Testis (tissue), 3 donors: ENCODE data around the gene IL36RN. TPM values are rescaled to one million over a fixed set of nuclear protein-coding genes. Genes with fewer than 3 reads are reported as not detected.
A peak's percentile ranks its signal among the peaks of the same experiment; 100 is the strongest.

ENCODE experiments used
- DNase-seq: peaks from one replicate; pipeline ENCODE4 v3.0.0-alpha.2; 2019
- H3K27ac ChIP-seq, 2 donors: fragments of 200-600 bp; sonication (generic); one replicate each; pipeline ENCODE4 v1.5.1; 2019
- H3K27me3 ChIP-seq: fragments of 200-600 bp; sonication (generic); one replicate; pipeline ENCODE4 v1.5.1; 2019
- H3K36me3 ChIP-seq: fragments of 200-600 bp; sonication (generic); one replicate; pipeline ENCODE4 v1.5.1; 2017; ENCODE audit warnings: low read depth; ENCODE audit errors: missing control alignments
- H3K4me1 ChIP-seq: fragments of 200-600 bp; sonication (generic); one replicate; pipeline ENCODE4 v1.5.1; 2019
- H3K4me3 ChIP-seq, 2 donors: fragments of 200-600 bp; sonication (generic); one replicate each; pipeline ENCODE4 v1.5.1; 2017 to 2019
- H3K9me3 ChIP-seq: fragments of 200-600 bp; sonication (generic); one replicate; pipeline ENCODE4 v1.5.1; 2017
- POLR2A ChIP-seq: fragments of 450-650 bp; IDR thresholded peaks from one replicate; pipeline ENCODE4 v1.6.1; 2017; ENCODE audit warnings: antibody characterized with exemption, mild to moderate bottlenecking, moderate library complexity
- WGBS, 2 donors: methylation state at CpG; one replicate each; pipeline ENCODE4 v1.1.5; 2018; 5-methylcytosine and 5-hydroxymethylcytosine counted together
- intact Hi-C: fragments of 100-400 bp; cut with DNase I; formaldehyde crosslinking; loops from one replicate; pipeline ENCODE4 v1.15.1; 2023; ENCODE audit warnings: low total_unique reads
- polyA plus RNA-seq: library from polyadenylated mRNA; stranded (reverse); fragments of 350-450 nt; fragmentation: Illumina TruSeq; extraction: RNeasy Lipid Tissue Mini Kit (QIAGEN cat#74804); gene quantifications from one replicate; pipeline ENCODE4 v1.2.3, GENCODE V29; 2014; ENCODE audit warnings: low read depth, low replicate concordance; ENCODE audit not compliant: insufficient read depth
- total RNA-seq, 2 donors: library from RNA; depleted of rRNA; stranded (reverse); fragments of >200 nt; gene quantifications; one replicate each; pipeline ENCODE4 v1.2.3, GENCODE V29; 2016
- TF ChIP-seq, protein P1 (sequence below), 3 experiments: fragments of 450-650 bp in 2 of 3; fragments of 200-600 bp in 1 of 3; sonication (generic) in 1 of 3; IDR thresholded peaks; one replicate each; pipeline ENCODE4 v1.5.1; 2016 to 2019; ENCODE audit warnings: antibody characterized with exemption in 3 of 3, mild to moderate bottlenecking in 2 of 3, moderate library complexity in 1 of 3

The IL36RN gene
- total and polyA plus RNA-seq, 3 donors from 2014 or later = not detected

DNA sequence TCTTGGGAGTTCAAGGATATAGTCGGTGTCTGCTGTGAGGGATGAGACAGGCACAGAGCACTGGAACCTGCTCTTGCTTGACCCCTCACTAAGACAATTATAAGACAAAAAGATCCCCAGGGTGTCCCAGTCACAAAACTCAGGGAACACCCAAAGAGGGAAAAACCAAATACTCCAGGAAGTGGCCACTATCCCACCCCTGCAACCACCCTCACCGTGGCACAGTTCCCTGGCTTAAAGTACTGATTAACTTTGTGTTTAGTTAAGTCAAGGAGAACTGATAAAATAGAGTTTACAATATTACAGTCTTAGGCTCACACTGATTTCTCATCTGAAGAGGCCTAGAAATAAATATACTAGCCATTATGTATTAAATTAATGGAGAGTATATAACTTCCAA, 19.8 kb upstream of the IL36RN start:
- Histone ChIP-seq H3K27me3 (no peaks in the 10 kb centered on the region), H3K36me3 (no peaks in the 10 kb centered on the region), H3K4me3 (no peak overlapping the region), H3K27ac (no peak overlapping the region), H3K4me1 (no peaks in the 10 kb centered on the region), H3K9me3 (no peaks in the 10 kb centered on the region)
- DNase-seq = no peak
- intact Hi-C loops = no loop called here
- 86 to 88% methylated on average over 2 of the region's 2 CpGs for WGBS, 2 donors
- TF ChIP-seq, protein P1, sequence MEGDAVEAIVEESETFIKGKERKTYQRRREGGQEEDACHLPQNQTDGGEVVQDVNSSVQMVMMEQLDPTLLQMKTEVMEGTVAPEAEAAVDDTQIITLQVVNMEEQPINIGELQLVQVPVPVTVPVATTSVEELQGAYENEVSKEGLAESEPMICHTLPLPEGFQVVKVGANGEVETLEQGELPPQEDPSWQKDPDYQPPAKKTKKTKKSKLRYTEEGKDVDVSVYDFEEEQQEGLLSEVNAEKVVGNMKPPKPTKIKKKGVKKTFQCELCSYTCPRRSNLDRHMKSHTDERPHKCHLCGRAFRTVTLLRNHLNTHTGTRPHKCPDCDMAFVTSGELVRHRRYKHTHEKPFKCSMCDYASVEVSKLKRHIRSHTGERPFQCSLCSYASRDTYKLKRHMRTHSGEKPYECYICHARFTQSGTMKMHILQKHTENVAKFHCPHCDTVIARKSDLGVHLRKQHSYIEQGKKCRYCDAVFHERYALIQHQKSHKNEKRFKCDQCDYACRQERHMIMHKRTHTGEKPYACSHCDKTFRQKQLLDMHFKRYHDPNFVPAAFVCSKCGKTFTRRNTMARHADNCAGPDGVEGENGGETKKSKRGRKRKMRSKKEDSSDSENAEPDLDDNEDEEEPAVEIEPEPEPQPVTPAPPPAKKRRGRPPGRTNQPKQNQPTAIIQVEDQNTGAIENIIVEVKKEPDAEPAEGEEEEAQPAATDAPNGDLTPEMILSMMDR (IDR thresholded peaks at IDR 0.05) = no peak

DNA sequence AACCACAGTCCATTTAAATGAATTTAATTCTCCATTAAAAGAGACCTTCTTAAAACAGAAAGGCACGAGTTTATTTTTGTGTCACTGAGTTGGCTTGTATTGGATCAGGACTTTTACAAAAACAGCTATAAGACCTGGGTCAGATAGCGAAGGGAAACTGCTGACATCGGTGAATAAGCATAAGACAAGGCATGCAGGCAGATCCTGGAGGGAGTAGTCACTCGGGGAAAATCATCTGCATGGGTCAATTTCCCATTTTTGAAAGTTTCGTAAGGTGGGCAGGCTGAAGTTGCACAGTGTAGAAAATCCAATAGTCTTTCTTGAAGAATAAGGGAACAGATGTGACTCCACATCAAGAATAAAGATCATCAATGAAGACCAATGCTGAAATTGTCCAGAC, 19.3 kb upstream of the IL36RN start:
- 55 to 70% methylated on average over 5 of the region's 5 CpGs for whole genome bisulfite sequencing, 2 donors
- intact Hi-C loops = no loop called here
- Histone ChIP-seq H3K36me3 (no peaks in the 10 kb centered on the region), H3K4me1 (no peaks in the 10 kb centered on the region), H3K9me3 (no peaks in the 10 kb centered on the region), H3K27ac (no peak overlapping the region), H3K4me3 (no peak overlapping the region), H3K27me3 (no peaks in the 10 kb centered on the region)
- no peak for TF ChIP-seq POLR2A
- TF ChIP-seq, protein P1 (IDR thresholded peaks at IDR 0.05) = no peak
- DNase-seq = no peak

DNA sequence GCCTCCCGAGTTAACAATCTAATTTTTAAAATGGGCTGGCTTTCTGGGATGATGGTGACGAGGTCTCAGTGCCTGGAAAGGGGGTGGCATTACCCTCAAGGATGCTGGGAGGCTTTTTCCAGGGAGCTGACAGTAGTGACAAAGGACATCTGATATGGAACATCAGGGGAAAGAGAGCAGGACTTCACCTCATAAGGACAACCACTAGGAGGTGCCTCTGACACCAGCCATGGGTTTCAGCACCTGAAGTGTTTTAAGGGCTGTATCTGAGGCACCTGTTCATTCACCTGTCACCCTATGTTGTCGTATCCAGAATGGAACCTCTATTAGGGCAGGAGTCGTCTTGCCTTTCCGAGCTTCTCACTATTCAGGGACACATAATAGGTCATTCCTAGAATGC, 17.1 kb upstream of the IL36RN start:
- intact Hi-C loops = no loop called here
- no peak overlapping the region for H3K4me3 ChIP-seq
- no peaks in the 10 kb centered on the region for H3K36me3 ChIP-seq
- no peak overlapping the region for H3K27ac ChIP-seq
- no peak for DNase-seq
- no peaks in the 10 kb centered on the region for H3K27me3 ChIP-seq
- TF ChIP-seq, protein P1 (IDR thresholded peaks at IDR 0.05) = no peak
- 62 to 69% methylated on average over 5 of the region's 5 CpGs for WGBS, 2 donors
- no peaks in the 10 kb centered on the region for H3K4me1 ChIP-seq
- H3K9me3 ChIP-seq = no peaks in the 10 kb centered on the region

DNA sequence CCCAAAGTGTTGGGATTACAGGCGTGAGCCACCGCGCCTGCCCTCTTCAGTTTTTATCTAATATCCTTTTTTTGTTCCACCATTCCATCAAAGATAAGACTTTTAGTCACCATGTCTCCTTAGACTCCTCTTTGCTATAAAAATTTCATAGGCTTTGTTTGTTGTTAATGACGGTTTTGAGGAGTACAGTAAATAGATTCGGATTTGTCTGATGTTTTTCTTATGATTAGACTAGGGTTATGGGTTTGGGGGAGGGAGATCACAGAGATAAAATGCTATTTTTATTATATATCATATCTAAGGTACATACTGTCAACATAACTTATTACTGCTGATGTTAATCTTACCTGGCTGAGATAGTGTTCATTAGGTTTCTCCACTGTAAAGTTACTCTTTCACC, 12.5 kb upstream of the IL36RN start:
- TF ChIP-seq, protein P1 (IDR thresholded peaks at IDR 0.05) = no peak
- TF ChIP-seq POLR2A = no peak
- intact Hi-C loops = no loop called here
- Histone ChIP-seq H3K36me3 (no peaks in the 10 kb centered on the region), H3K4me3 (no peak overlapping the region), H3K9me3 (no peaks in the 10 kb centered on the region), H3K27ac (no peak overlapping the region), H3K27me3 (no peaks in the 10 kb centered on the region), H3K4me1 (no peaks in the 10 kb centered on the region)
- no peak for DNase-seq
- WGBS, 2 donors = 84 to 90% methylated on average over 5 of the region's 5 CpGs

DNA sequence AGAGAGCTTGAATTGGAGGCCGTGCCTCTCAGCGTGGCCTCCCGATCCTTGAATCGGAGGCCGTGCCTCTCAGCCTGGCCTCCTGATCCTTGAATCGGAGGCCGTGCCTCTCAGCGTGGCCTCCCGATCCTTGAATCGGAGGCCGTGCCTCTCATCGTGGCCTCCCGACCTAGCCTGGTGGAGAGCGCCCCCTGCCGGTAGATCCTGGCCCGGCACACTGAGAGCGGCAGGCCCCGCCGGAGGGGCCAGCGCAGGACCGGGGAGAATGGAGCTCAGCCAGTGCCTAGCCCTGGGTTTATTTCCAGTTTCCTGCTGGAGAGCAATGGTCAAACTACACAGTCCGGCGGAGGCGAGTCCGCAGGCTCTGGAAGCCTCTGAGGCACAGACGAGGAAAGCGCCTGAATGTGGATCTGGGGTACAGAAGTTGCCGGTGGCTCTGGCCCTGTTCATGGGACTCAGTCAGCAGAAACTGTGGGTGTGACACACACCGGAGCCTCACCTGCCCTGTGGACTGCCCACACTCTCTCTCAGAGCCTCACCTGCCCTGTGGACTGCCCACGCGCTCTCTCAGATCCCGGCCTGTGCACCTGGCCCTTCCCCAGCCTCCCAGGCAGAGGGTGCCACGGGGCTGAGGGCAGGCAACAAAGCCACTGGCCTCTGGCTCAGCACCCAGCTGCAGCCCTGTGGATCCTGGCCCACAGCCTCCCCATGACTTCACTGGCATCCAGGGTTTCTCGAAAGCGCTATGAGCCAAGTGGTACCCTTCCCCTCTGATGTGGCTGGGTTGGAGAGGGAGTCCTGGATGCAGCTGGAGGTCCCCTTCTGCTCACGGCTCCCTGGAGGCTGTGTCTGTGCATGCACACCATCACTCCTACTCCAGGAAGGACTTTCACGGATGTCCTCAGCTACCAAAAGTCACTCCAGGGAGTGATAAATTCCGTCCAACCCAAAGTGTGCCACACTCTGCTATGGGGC, 7.8 kb upstream of the IL36RN start:
- DNase-seq = no peak
- intact Hi-C loops = no loop called here
- 89 to 93% methylated on average over 7 to 34 of the region's 38 CpGs for WGBS, 2 donors
- Histone ChIP-seq H3K27ac (no peak overlapping the region), H3K9me3 (no peaks in the 10 kb centered on the region), H3K27me3 (no peaks in the 10 kb centered on the region), H3K4me1 (no peaks in the 10 kb centered on the region), H3K36me3 (no peaks in the 10 kb centered on the region), H3K4me3 (no peak overlapping the region)
- no peak for TF ChIP-seq POLR2A
- TF ChIP-seq, protein P1 (IDR thresholded peaks at IDR 0.05) = peak in 1 of 3 experiments; percentile 8
